Natural killer cell (primary cell): Measurements from ENCODE around the gene CRY2. TPM values are rescaled to one million over a fixed set of nuclear protein-coding genes. Genes with fewer than 3 reads are reported as not detected.
A peak's percentile ranks its signal among the peaks of the same experiment; 100 is the strongest.
"Not testable (repeated sequence)": the region's sequence is repeated elsewhere in the genome, so short reads cannot be mapped to it uniquely, and the experiment has no call there.

Experiments used
- ATAC-seq, 3 donors: fragments of 150-1000 bp in 2 of 3; fragments of 200-7000 bp in 1 of 3; cut with Tn5 transposase; 1 replicate in 1 of 3; 2 replicates in 2 of 3; pipeline ENCODE4 v1.10.0; 2021; ENCODE audit warnings: mild to moderate bottlenecking in 2 of 3, moderate library complexity in 2 of 3
- DNase-seq, 2 donors: peaks; one replicate each; pipeline versions ENCODE4 v3.0.0 to v3.0.0-alpha.2; 2013 to 2021; ENCODE audit warnings: mixed read lengths in 1 of 2
- H3K27ac ChIP-seq: one replicate; pipeline ENCODE4 v1.5.1; 2013; ENCODE audit warnings: mild to moderate bottlenecking, low read length
- H3K27me3 ChIP-seq: one replicate; pipeline ENCODE4 v1.6.1; 2013; ENCODE audit warnings: low read length; ENCODE audit not compliant: control insufficient read depth, insufficient read depth
- H3K36me3 ChIP-seq: one replicate; pipeline ENCODE4 v1.6.1; 2013; ENCODE audit warnings: low read length; ENCODE audit not compliant: control insufficient read depth, insufficient read depth
- H3K4me1 ChIP-seq: one replicate; pipeline ENCODE4 v1.6.1; 2013; ENCODE audit warnings: low read length; ENCODE audit not compliant: control insufficient read depth, insufficient read depth
- H3K4me3 ChIP-seq: one replicate; pipeline ENCODE4 v1.5.1; 2013; ENCODE audit warnings: low read length
- H3K9me3 ChIP-seq: one replicate; pipeline ENCODE4 v1.6.1; 2013; ENCODE audit warnings: low read length; ENCODE audit not compliant: control insufficient read depth, insufficient read depth
- H3K27ac Mint-ChIP-seq, 2 donors: one replicate each; pipeline ENCODE4 v1.8.0; 2022; ENCODE audit warnings: mild to moderate bottlenecking in 2 of 2, mixed read lengths in 2 of 2, moderate library complexity in 1 of 2
- H3K27me3 Mint-ChIP-seq, 2 donors: one replicate each; pipeline ENCODE4 v1.8.0; 2022; ENCODE audit warnings: low read depth in 2 of 2, mixed read lengths in 2 of 2
- H3K36me3 Mint-ChIP-seq: one replicate; pipeline ENCODE4 v1.8.0; 2022; ENCODE audit warnings: mixed read lengths
- H3K4me1 Mint-ChIP-seq, 2 donors: one replicate each; pipeline ENCODE4 v1.8.0; 2022; ENCODE audit warnings: mixed read lengths in 2 of 2
- H3K4me3 Mint-ChIP-seq: one replicate; pipeline ENCODE4 v1.8.0; 2022; ENCODE audit warnings: mild to moderate bottlenecking, moderate library complexity, mixed read lengths
- H3K9me3 Mint-ChIP-seq, 2 donors: one replicate each; pipeline ENCODE4 v1.8.0; 2022; ENCODE audit warnings: mixed read lengths in 2 of 2
- WGBS: methylation state at CpG from one replicate; pipeline ENCODE4 v1.1.7; 2013; ENCODE audit warnings: missing lambda C conversion rate; ENCODE audit not compliant: insufficient coverage; 5-methylcytosine and 5-hydroxymethylcytosine counted together
- intact Hi-C: fragments of 100-400 bp; cut with micrococcal nuclease; formaldehyde crosslinking; loops from one replicate; pipeline ENCODE4 v1.14.2; 2022
- total RNA-seq, 4 donors: library from RNA; stranded (reverse); fragments of 120-200 nt in 1 of 4; gene quantifications; one replicate each; pipeline versions ENCODE4 v1.2.3 to v1.2.4, GENCODE V29; 2013 to 2022
- TF ChIP-seq, protein P1 (sequence below): fragments of 200-600 bp; IDR thresholded peaks from one replicate; pipeline ENCODE4 v1.8.0; 2022; ENCODE audit warnings: antibody characterized with exemption

The CRY2 gene
- total RNA-seq, 3 donors from 2014 or later (not counting 1 experiment from before 2014, with no cell fraction given) = 124 to 214 (median 141) TPM

- no peak overlapping the region for H3K27ac Mint-ChIP-seq
- Histone ChIP-seq H3K27ac (no peak overlapping the region), H3K36me3 (no peaks in the 10 kb centered on the region), H3K27me3 (peaks cover 20% of the 10 kb centered on the region), H3K4me1 (peaks cover 35% of the 10 kb centered on the region), H3K4me3 (no peak overlapping the region), H3K9me3 (no peaks in the 10 kb centered on the region)
- peaks cover 5 to 24% of the 10 kb centered on the region in 2 donors for H3K4me1 Mint-ChIP-seq
- H3K9me3 Mint-ChIP-seq = no peaks in the 10 kb centered on the region
- no peaks in the 10 kb centered on the region for H3K36me3 Mint-ChIP-seq
- ATAC-seq = no peak
- intact Hi-C loops = no loop called here
- no peak for DNase-seq
- WGBS = 93% methylated on average over 56 of the region's 56 CpGs
- peaks cover 0 to 18% of the 10 kb centered on the region in 2 donors for H3K27me3 Mint-ChIP-seq
- TF ChIP-seq, protein P1, sequence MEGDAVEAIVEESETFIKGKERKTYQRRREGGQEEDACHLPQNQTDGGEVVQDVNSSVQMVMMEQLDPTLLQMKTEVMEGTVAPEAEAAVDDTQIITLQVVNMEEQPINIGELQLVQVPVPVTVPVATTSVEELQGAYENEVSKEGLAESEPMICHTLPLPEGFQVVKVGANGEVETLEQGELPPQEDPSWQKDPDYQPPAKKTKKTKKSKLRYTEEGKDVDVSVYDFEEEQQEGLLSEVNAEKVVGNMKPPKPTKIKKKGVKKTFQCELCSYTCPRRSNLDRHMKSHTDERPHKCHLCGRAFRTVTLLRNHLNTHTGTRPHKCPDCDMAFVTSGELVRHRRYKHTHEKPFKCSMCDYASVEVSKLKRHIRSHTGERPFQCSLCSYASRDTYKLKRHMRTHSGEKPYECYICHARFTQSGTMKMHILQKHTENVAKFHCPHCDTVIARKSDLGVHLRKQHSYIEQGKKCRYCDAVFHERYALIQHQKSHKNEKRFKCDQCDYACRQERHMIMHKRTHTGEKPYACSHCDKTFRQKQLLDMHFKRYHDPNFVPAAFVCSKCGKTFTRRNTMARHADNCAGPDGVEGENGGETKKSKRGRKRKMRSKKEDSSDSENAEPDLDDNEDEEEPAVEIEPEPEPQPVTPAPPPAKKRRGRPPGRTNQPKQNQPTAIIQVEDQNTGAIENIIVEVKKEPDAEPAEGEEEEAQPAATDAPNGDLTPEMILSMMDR = no peak
- no peak overlapping the region for H3K4me3 Mint-ChIP-seq
Measured at GRCh38 chr11:45902452-45903380, 55.4 kb downstream of the CRY2 start.

GRCh38 chr11:45904309-45904915 is 57.1 kb downstream of the CRY2 start:
- intact Hi-C loops = no loop called here
- Histone ChIP-seq H3K27me3 (peaks cover 7% of the 10 kb centered on the region), H3K27ac (no peak overlapping the region), H3K9me3 (no peaks in the 10 kb centered on the region), H3K4me1 (peaks cover 27% of the 10 kb centered on the region), H3K36me3 (peaks cover 3% of the 10 kb centered on the region), H3K4me3 (no peak overlapping the region)
- no peak overlapping the region for H3K4me3 Mint-ChIP-seq
- DNase-seq (no peak), ATAC-seq (no peak)
- H3K9me3 Mint-ChIP-seq = no peaks in the 10 kb centered on the region
- peaks cover 0 to 8% of the 10 kb centered on the region in 2 donors for H3K27me3 Mint-ChIP-seq
- TF ChIP-seq, protein P1 = no peak
- no peaks in the 10 kb centered on the region for H3K36me3 Mint-ChIP-seq
- 91% methylated on average over 15 of the region's 15 CpGs for WGBS
- peak overlapping the region in 1 of 2 donors; percentile 18 for H3K27ac Mint-ChIP-seq
- peaks cover 5 to 26% of the 10 kb centered on the region in 2 donors for H3K4me1 Mint-ChIP-seq

DNA sequence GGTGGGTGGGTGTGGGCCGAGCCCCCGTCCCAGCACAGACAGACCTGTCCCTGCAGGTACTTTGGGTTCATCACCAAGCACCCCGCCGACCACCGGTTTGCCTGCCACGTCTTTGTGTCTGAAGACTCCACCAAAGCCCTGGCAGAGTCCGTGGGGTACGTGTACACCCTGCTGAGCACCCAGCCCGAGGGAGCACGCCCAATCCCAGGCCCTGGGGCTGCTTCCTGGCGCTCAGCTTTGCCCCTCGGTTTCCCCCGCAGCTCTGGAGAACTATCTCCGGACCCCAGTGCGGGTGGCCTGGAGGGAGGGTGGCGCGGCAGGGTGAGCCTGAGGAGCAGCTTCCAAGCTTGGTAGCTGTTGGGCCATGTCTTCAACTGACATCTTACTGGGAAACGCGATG is 57.8 kb downstream of the CRY2 start:
- H3K4me3 Mint-ChIP-seq = no peak overlapping the region
- Histone ChIP-seq H3K9me3 (no peaks in the 10 kb centered on the region), H3K4me1 (peaks cover 24% of the 10 kb centered on the region), H3K27ac (no peak overlapping the region), H3K4me3 (no peak overlapping the region), H3K27me3 (peaks cover 6% of the 10 kb centered on the region), H3K36me3 (peaks cover 9% of the 10 kb centered on the region)
- peaks cover 5 to 24% of the 10 kb centered on the region in 2 donors for H3K4me1 Mint-ChIP-seq
- no peak overlapping the region for H3K27ac Mint-ChIP-seq
- H3K9me3 Mint-ChIP-seq = no peaks in the 10 kb centered on the region
- H3K27me3 Mint-ChIP-seq = peaks cover 0 to 8% of the 10 kb centered on the region in 2 donors
- WGBS = 93% methylated on average over 19 of the region's 19 CpGs
- DNase-seq (no peak), ATAC-seq (no peak)
- TF ChIP-seq, protein P1 = no peak
- H3K36me3 Mint-ChIP-seq = no peaks in the 10 kb centered on the region
- intact Hi-C loops = no loop called here

- ATAC-seq = peak in 2 of 3 donors; percentile 10 to 12
- intact Hi-C loops = not testable (repeated sequence)
Measured at GRCh38 chr11:45905576-45905975, 58.3 kb downstream of the CRY2 start.

More at GRCh38 chr11:45905576-45905975, 58.3 kb downstream of the CRY2 start:
- not testable (repeated sequence) for H3K36me3 Mint-ChIP-seq, H3K4me3 Mint-ChIP-seq, H3K27me3 Mint-ChIP-seq, H3K9me3 Mint-ChIP-seq, H3K27ac ChIP-seq, H3K9me3 ChIP-seq, DNase-seq, H3K27ac Mint-ChIP-seq, H3K4me3 ChIP-seq, H3K27me3 ChIP-seq
- peaks cover 12% of the 10 kb centered on the region for H3K36me3 ChIP-seq
- peaks cover 5 to 20% of the 10 kb centered on the region in 2 donors for H3K4me1 Mint-ChIP-seq
- WGBS = 28% methylated on average over 5 of the region's 6 CpGs
- H3K4me1 ChIP-seq = peaks cover 20% of the 10 kb centered on the region
